ENCODE data around the gene NDRG4.

GRCh38 chr16:58500430-58501241, 693 bp downstream of the NDRG4 start:
- no peak for TF ChIP-seq CTCF (IDR thresholded peaks at IDR 0.05)
- TF ChIP-seq POLR2AphosphoS5 (IDR thresholded peaks at IDR 0.05) = no peak

All from gastroesophageal sphincter (tissue), 3 donors.